A549 (cell line): ENCODE data around the gene PDILT. TPM values are rescaled to one million over a fixed set of nuclear protein-coding genes. Genes with fewer than 3 reads are reported as not detected.

Experiments
- ATAC-seq, 2 experiments: fragments of 200-7000 bp in 1 of 2; fragments of >200 bp in 1 of 2; cut with Nextera tagmentation in 1 of 2; cut with Tn5 transposase in 1 of 2; 3 replicates each; pipeline versions ENCODE4 v1.8.0 to v1.9.1; 2018 to 2020; ENCODE audit warnings: mild to moderate bottlenecking in 1 of 2, moderate library complexity in 1 of 2
- CTCF ChIA-PET: fragments of 300-600 bp; sonication (Branson Sonifier 250); formaldehyde crosslinking; extraction: SDS; loops from one replicate; lab custom pipeline; 2021; ENCODE audit warnings: antibody characterized with exemption, inconsistent platforms; lab: Yijun Ruan, JAX
- POLR2A ChIA-PET: fragments of 350-600 bp; formaldehyde crosslinking; extraction: SDS; loops from one replicate; lab custom pipeline; 2021; ENCODE audit warnings: antibody characterized with exemption, inconsistent platforms; lab: Yijun Ruan, JAX
- DNase-seq, 2 experiments: peaks; one replicate each; pipeline versions ENCODE4 v3.0.0 to v3.0.0-alpha.2; 2011 to 2016; ENCODE audit warnings: low read depth in 1 of 2, low spot score in 1 of 2
- FAIRE-seq: peaks from 2 replicates; lab custom pipeline; 2011; peaks lifted over from hg19 to GRCh38; lab: Jason Lieb, UNC
- H3K27ac ChIP-seq, 2 experiments: fragments of >200 bp; sonication (Bioruptor Twin); formaldehyde crosslinking; 3 replicates each; pipeline ENCODE4 v1.5.1; 2016 to 2017
- H3K4me1 ChIP-seq: fragments of >200 bp; sonication (Bioruptor Twin); formaldehyde crosslinking; 3 replicates; pipeline ENCODE4 v1.6.1; 2016
- H3K4me2 ChIP-seq: fragments of >200 bp; sonication (Bioruptor Twin); formaldehyde crosslinking; 3 replicates; pipeline ENCODE4 v1.6.1; 2016
- H3K4me3 ChIP-seq: fragments of >200 bp; sonication (Bioruptor Twin); formaldehyde crosslinking; 3 replicates; pipeline ENCODE4 v1.5.1; 2016
- H3K9me3 ChIP-seq: fragments of >200 bp; sonication (Bioruptor Twin); formaldehyde crosslinking; 3 replicates; pipeline ENCODE4 v1.6.1; 2016
- ATOH8 ChIP-seq: fragments of 250-450 bp; sonication (Bioruptor Pico); IDR thresholded peaks from 2 replicates; pipeline ENCODE4 v1.5.0; 2020; ENCODE audit warnings: low read depth, mild to moderate bottlenecking, moderate library complexity
- BCL3 ChIP-seq: fragments of >200 bp; sonication (Bioruptor Twin); formaldehyde crosslinking; IDR thresholded peaks from 3 replicates; pipeline ENCODE4 v1.6.1; 2016
- BHLHE40 ChIP-seq: IDR thresholded peaks from 2 replicates; pipeline ENCODE4 v1.6.1; 2012; ENCODE audit warnings: low read depth, low read length, inconsistent platforms
- CBX2 ChIP-seq: fragments of 200-600 bp; sonication (generic); IDR thresholded peaks from 2 replicates; pipeline ENCODE4 v1.6.1; 2016; ENCODE audit warnings: low read depth, mild to moderate bottlenecking, borderline replicate concordance
- EHF ChIP-seq: fragments of 250-450 bp; sonication (Bioruptor Pico); IDR thresholded peaks from 2 replicates; pipeline ENCODE4 v1.5.0; 2020; ENCODE audit warnings: mild to moderate bottlenecking
- EHMT2 ChIP-seq: fragments of 200-600 bp; sonication (generic); IDR thresholded peaks from 2 replicates; pipeline ENCODE4 v1.6.1; 2016; ENCODE audit warnings: antibody characterized with exemption, low read depth, mild to moderate bottlenecking, moderate library complexity
- ESRRA ChIP-seq: fragments of 150-350 bp; IDR thresholded peaks from 2 replicates; pipeline ENCODE4 v1.6.1; 2014; ENCODE audit warnings: mild to moderate bottlenecking, low read length, borderline replicate concordance
- FOSB ChIP-seq: fragments of 250-450 bp; sonication (Bioruptor Pico); IDR thresholded peaks from 2 replicates; pipeline ENCODE4 v1.5.0; 2020; ENCODE audit warnings: mild to moderate bottlenecking, moderate library complexity
- FOSL2 ChIP-seq, 2 experiments: fragments of 450-650 bp in 1 of 2; fragments of >200 bp in 1 of 2; sonication (Bioruptor Twin) in 1 of 2; formaldehyde crosslinking; IDR thresholded peaks; 2 replicates each; pipeline versions ENCODE4 v1.5.0 to v1.6.1; 2016 to 2020; ENCODE audit warnings: mild to moderate bottlenecking in 1 of 2, moderate library complexity in 1 of 2
- HES2 ChIP-seq: fragments of >200 bp; sonication (Bioruptor Twin); formaldehyde crosslinking; IDR thresholded peaks from 2 replicates; pipeline ENCODE4 v1.6.1; 2016
- HEYL ChIP-seq: fragments of 250-450 bp; sonication (Bioruptor Pico); IDR thresholded peaks from 2 replicates; pipeline ENCODE4 v1.8.0; 2021; ENCODE audit warnings: mild to moderate bottlenecking, moderate library complexity
- HOXA7 ChIP-seq: fragments of 250-450 bp; sonication (Bioruptor Pico); IDR thresholded peaks from 2 replicates; pipeline ENCODE4 v1.5.0; 2020; ENCODE audit warnings: mild to moderate bottlenecking, moderate library complexity
- HOXB5 ChIP-seq: fragments of 250-450 bp; sonication (Bioruptor Pico); IDR thresholded peaks from 2 replicates; pipeline ENCODE4 v1.5.0; 2020; ENCODE audit warnings: mild to moderate bottlenecking, moderate library complexity
- MAFK ChIP-seq: fragments of 450-650 bp; IDR thresholded peaks from 2 replicates; pipeline ENCODE4 v1.6.1; 2014; ENCODE audit not compliant: partially characterized antibody
- MAZ ChIP-seq: fragments of 150-350 bp; IDR thresholded peaks from 2 replicates; pipeline ENCODE4 v1.6.1; 2014; ENCODE audit warnings: antibody characterized with exemption, low read depth, low read length, borderline replicate concordance
- NPAS2 ChIP-seq: fragments of 250-450 bp; sonication (Bioruptor Pico); IDR thresholded peaks from 2 replicates; pipeline ENCODE4 v1.8.0; 2022; ENCODE audit warnings: mild to moderate bottlenecking, moderate library complexity, borderline replicate concordance
- PHF8 ChIP-seq: fragments of 200-600 bp; sonication (generic); IDR thresholded peaks from 2 replicates; pipeline ENCODE4 v1.6.1; 2016; ENCODE audit warnings: low read depth, mild to moderate bottlenecking, antibody characterized with exemption, moderate library complexity, borderline replicate concordance
- POLR2AphosphoS2 ChIP-seq: conservative IDR thresholded peaks from 2 replicates; pipeline ENCODE4 v1.6.1; 2012; ENCODE audit warnings: low read length, improper control_type of control experiment, inconsistent platforms
- RARB ChIP-seq: fragments of 250-450 bp; sonication (Bioruptor Pico); IDR thresholded peaks from 2 replicates; pipeline ENCODE4 v1.8.0; 2021; ENCODE audit warnings: mild to moderate bottlenecking, moderate library complexity
- RFX5 ChIP-seq: fragments of 450-650 bp; IDR thresholded peaks from 2 replicates; pipeline ENCODE4 v1.7.1; 2014; ENCODE audit warnings: antibody characterized with exemption, mild to moderate bottlenecking, moderate library complexity
- RNF2 ChIP-seq: fragments of 200-600 bp; sonication (generic); IDR thresholded peaks from 2 replicates; pipeline ENCODE4 v1.6.1; 2016; ENCODE audit warnings: low read depth, mild to moderate bottlenecking, antibody characterized with exemption, moderate library complexity, borderline replicate concordance
- SREBF2 ChIP-seq: fragments of 450-650 bp; IDR thresholded peaks from 2 replicates; pipeline ENCODE4 v1.6.1; 2014; ENCODE audit warnings: mild to moderate bottlenecking, moderate library complexity
- TFCP2L1 ChIP-seq: fragments of 250-450 bp; sonication (Bioruptor Pico); IDR thresholded peaks from 2 replicates; pipeline ENCODE4 v1.5.0; 2021; ENCODE audit warnings: mild to moderate bottlenecking
- TP53 ChIP-seq: fragments of 250-450 bp; sonication (Bioruptor Pico); IDR thresholded peaks from 2 replicates; pipeline ENCODE4 v1.5.0; 2021; ENCODE audit warnings: mild to moderate bottlenecking, moderate library complexity
- ZC3H11A ChIP-seq: fragments of 450-650 bp; IDR thresholded peaks from 2 replicates; pipeline ENCODE4 v1.6.1; 2014; ENCODE audit warnings: antibody characterized with exemption, mild to moderate bottlenecking
- ZFP36 ChIP-seq: fragments of 450-650 bp; IDR thresholded peaks from 2 replicates; pipeline ENCODE4 v1.6.1; 2014; ENCODE audit warnings: borderline replicate concordance; ENCODE audit not compliant: partially characterized antibody
- ZNF302 ChIP-seq: fragments of 250-450 bp; sonication (Bioruptor Pico); IDR thresholded peaks from 2 replicates; pipeline ENCODE4 v1.9.0; 2021; ENCODE audit warnings: inconsistent platforms, mild to moderate bottlenecking, moderate library complexity
- ZSCAN20 ChIP-seq: fragments of 250-450 bp; sonication (Bioruptor Pico); IDR thresholded peaks from 2 replicates; pipeline ENCODE4 v1.8.0; 2022; ENCODE audit warnings: mild to moderate bottlenecking, moderate library complexity
- WGBS: methylation state at CpG from one replicate; pipeline ENCODE4 v1.1.6; 2017; ENCODE audit errors: missing lambda C conversion rate; 5-methylcytosine and 5-hydroxymethylcytosine counted together
- polyA plus RNA-seq, 4 experiments: library from polyadenylated mRNA; depleted of rRNA in 3 of 4; stranded (reverse); fragments of >200 nt; fragmentation: RNase III in 1 of 4; extraction: RNeasy Plus Mini Kit Qiagen cat#74134 plus additional on column Dnase treatment in 1 of 4; gene quantifications; 2 replicates in 3 of 4; 3 replicates in 1 of 4; pipeline ENCODE4 v1.2.3, GENCODE V29; 2011 to 2017
- TF ChIP-seq, protein P1 (sequence below): fragments of 200-600 bp; sonication (generic); IDR thresholded peaks from 2 replicates; pipeline ENCODE4 v1.6.1; 2016; ENCODE audit warnings: antibody characterized with exemption, mild to moderate bottlenecking, moderate library complexity

PDILT gene
- polyA plus RNA-seq, 2 of the 4 experiments (the other 2 are of a cell fraction), result not detected

DNA sequence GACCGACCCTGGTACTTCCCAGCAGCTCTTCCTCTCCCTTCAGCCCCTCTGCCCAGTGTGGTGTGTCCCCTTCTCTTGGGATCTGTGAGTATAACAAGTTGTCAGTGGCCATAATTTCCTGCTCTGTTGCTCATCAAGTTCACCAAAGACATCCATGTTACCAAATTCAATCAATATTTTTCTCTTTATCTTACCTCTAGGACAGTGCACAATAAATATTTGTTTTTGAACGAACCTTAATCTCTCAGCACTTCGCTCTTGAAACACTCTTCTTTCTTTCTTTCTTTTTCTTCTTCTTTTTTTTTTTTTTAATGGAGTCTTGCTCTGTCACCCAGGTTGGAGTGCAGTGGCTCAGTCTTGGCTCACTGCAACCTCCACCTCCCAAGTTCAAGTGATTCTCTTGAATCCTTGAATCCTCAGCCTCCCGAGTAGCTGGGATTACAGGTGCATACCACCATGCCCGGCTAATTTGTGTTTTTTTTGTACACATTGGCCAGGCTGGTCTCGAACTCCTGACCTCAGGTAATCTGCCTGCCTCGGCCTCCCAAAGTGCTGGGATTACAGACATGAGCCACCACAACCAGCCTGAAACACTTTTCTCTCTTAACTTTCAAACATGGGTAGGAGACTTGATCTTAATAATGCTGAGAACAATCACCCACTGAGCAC is 49.3 kb downstream of the PDILT start:
- Histone ChIP-seq H3K9me3 (no peaks in the 10 kb centered on the region), H3K4me1 (no peaks in the 10 kb centered on the region), H3K4me2 (no peak overlapping the region), H3K4me3 (no peak overlapping the region), H3K27ac (no peak overlapping the region)
- no peak for DNase-seq
- ATAC-seq, result no peak
- FAIRE-seq, result no peak
- ChIA-PET CTCF (no interaction called here), POLR2A (no interaction called here)
- no peak for TF ChIP-seq TFCP2L1 (CRISPR knock-in tag)
- TF ChIP-seq FOSL2 (IDR thresholded peaks at IDR 0.05), result no peak
- TF ChIP-seq FOSL2 (CRISPR knock-in tag; IDR thresholded peaks at IDR 0.05), result no peak
- TF ChIP-seq BHLHE40, result no peak
- TF ChIP-seq CBX2, result no peak
- no peak for TF ChIP-seq HEYL (CRISPR knock-in tag)
- no peak for TF ChIP-seq RARB (CRISPR knock-in tag)
- no peak for TF ChIP-seq NPAS2 (CRISPR knock-in tag)
- TF ChIP-seq TP53 (CRISPR knock-in tag), result no peak
- TF ChIP-seq HES2, result no peak
- TF ChIP-seq PHF8, result no peak
- TF ChIP-seq POLR2AphosphoS2, result no peak
- TF ChIP-seq, protein P1, sequence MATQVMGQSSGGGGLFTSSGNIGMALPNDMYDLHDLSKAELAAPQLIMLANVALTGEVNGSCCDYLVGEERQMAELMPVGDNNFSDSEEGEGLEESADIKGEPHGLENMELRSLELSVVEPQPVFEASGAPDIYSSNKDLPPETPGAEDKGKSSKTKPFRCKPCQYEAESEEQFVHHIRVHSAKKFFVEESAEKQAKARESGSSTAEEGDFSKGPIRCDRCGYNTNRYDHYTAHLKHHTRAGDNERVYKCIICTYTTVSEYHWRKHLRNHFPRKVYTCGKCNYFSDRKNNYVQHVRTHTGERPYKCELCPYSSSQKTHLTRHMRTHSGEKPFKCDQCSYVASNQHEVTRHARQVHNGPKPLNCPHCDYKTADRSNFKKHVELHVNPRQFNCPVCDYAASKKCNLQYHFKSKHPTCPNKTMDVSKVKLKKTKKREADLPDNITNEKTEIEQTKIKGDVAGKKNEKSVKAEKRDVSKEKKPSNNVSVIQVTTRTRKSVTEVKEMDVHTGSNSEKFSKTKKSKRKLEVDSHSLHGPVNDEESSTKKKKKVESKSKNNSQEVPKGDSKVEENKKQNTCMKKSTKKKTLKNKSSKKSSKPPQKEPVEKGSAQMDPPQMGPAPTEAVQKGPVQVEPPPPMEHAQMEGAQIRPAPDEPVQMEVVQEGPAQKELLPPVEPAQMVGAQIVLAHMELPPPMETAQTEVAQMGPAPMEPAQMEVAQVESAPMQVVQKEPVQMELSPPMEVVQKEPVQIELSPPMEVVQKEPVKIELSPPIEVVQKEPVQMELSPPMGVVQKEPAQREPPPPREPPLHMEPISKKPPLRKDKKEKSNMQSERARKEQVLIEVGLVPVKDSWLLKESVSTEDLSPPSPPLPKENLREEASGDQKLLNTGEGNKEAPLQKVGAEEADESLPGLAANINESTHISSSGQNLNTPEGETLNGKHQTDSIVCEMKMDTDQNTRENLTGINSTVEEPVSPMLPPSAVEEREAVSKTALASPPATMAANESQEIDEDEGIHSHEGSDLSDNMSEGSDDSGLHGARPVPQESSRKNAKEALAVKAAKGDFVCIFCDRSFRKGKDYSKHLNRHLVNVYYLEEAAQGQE, result no peak
- TF ChIP-seq ZC3H11A, result no peak
- 5% methylated on average over 7 of the region's 7 CpGs for WGBS

GRCh38 chr16:20353379-20353778 is 51.2 kb downstream of the PDILT start:
- POLR2A ChIA-PET, result no interaction called here
- H3K4me3 ChIP-seq, result no peak overlapping the region
- H3K4me2 ChIP-seq, result no peak overlapping the region
- no peak for ATAC-seq
- H3K27ac ChIP-seq, result no peak overlapping the region
- no peak for FAIRE-seq
- H3K9me3 ChIP-seq, result no peaks in the 10 kb centered on the region
- H3K4me1 ChIP-seq, result no peaks in the 10 kb centered on the region
- no peak for TF ChIP-seq ZSCAN20 (CRISPR knock-in tag)
- no peak for TF ChIP-seq ESRRA
- TF ChIP-seq BCL3, result no peak
- DNase-seq, result no peak
- CTCF ChIA-PET, result interaction anchor here (1.4 kb wide), 1 partner anchor 53 kb away, joined by 4 read pairs; no protein-coding TSS in a partner anchor

- no peak for DNase-seq
These were observed 51.9 kb downstream of the PDILT start, which contains the start of gene UMOD for GRCh38 chr16:20352615-20353014. Gene UMOD, minus strand, starts transcription at chr16:20352715. Its CDS starts 1,978 bp downstream, at chr16:20350737.

More at GRCh38 chr16:20352615-20353014, 51.9 kb downstream of the PDILT start, which contains the start of gene UMOD:
- ChIA-PET POLR2A (no interaction called here), CTCF (interaction anchor here (1.4 kb wide), 1 partner anchor 52 kb away, joined by 4 read pairs; no protein-coding TSS in a partner anchor)
- FAIRE-seq (no peak), ATAC-seq (no peak)
- H3K4me2 ChIP-seq, result no peak within 1 kb of the TSS
- TF ChIP-seq HOXA7 (CRISPR knock-in tag), result no peak
- TF ChIP-seq ZNF302, result no peak
- TF ChIP-seq HOXB5, result no peak
- TF ChIP-seq ATOH8 (CRISPR knock-in tag), result no peak
- no peak for TF ChIP-seq CBX2
- no peak for TF ChIP-seq RFX5
- no peak for TF ChIP-seq FOSB (CRISPR knock-in tag)
- no peak for TF ChIP-seq HEYL (CRISPR knock-in tag)
- no peak for TF ChIP-seq MAZ
- no peak for TF ChIP-seq ZFP36
- TF ChIP-seq SREBF2, result no peak
- no peak for TF ChIP-seq MAFK
- TF ChIP-seq RNF2, result no peak
- TF ChIP-seq EHMT2, result no peak
- no peak for TF ChIP-seq EHF (CRISPR knock-in tag)
- TF ChIP-seq, all 56 proteins: peak for 0
- Histone ChIP-seq H3K4me3 (no peak within 1 kb of the TSS), H3K4me1 (no peaks in the 10 kb centered on the region), H3K9me3 (no peaks in the 10 kb centered on the region), H3K27ac (no peak within 1 kb of the TSS)
- 6% methylated on average over 2 of the region's 2 CpGs for WGBS
